Measurements from ENCODE around the gene CFAP210. TPM values are rescaled to one million over a fixed set of nuclear protein-coding genes. Genes with fewer than 3 reads are reported as not detected.

CFAP210 gene
- total and polyA plus RNA-seq, 2 experiments from 2014 or later = 3.7 TPM; not detected in 1

- no peak overlapping the region for H3K27ac Mint-ChIP-seq
- no peaks in the 10 kb centered on the region for H3K36me3 ChIP-seq (ENCODE audit: insufficient read depth)
- no peaks in the 10 kb centered on the region for H3K9me2 ChIP-seq (ENCODE audit: insufficient read depth)
- H3K4me3 Mint-ChIP-seq = no peak overlapping the region
- H3K27me3 Mint-ChIP-seq (ENCODE audit: insufficient read depth, low read depth, poor library complexity) = peaks cover 4% of the 10 kb centered on the region
- H3F3A ChIP-seq (replicated peaks; ENCODE audit: low read depth) = no peaks in the 10 kb centered on the region
- no peak for TF ChIP-seq ETS1 (IDR thresholded peaks at IDR 0.05)
- TF ChIP-seq CTCF (conservative IDR thresholded peaks at IDR 0.05; ENCODE audit: low read depth in 2 of 2) = 0 out of 4 replicates have a peak, but pooled peaks of 1 of the 2 experiments have one; percentile 4
- H3K4me2 ChIP-seq = no peak overlapping the region
- H3K4me1 ChIP-seq (ENCODE audit: insufficient read depth) = no peaks in the 10 kb centered on the region
- H3K4me3 ChIP-seq = no peak overlapping the region
- H3K9me3 Mint-ChIP-seq = no peaks in the 10 kb centered on the region
- no peaks in the 10 kb centered on the region for H3K27me3 ChIP-seq (ENCODE audit: insufficient read depth)
- DNase-seq (ENCODE audit: low spot score) (peak; percentile 57), ATAC-seq (peak; percentile 89)
- no peak overlapping the region for H3K27ac ChIP-seq (ENCODE audit: low read depth)
- H3K4me1 Mint-ChIP-seq = peaks cover 8% of the 10 kb centered on the region; the same call in 2 of the 3 replicates
- H3K36me3 Mint-ChIP-seq (ENCODE audit: low read depth) = no peaks in the 10 kb centered on the region
- no peak overlapping the region for H2AFZ ChIP-seq
- no peaks in the 10 kb centered on the region for H4K20me1 ChIP-seq (replicated peaks; ENCODE audit: insufficient read depth)
- H3K79me2 ChIP-seq (replicated peaks; ENCODE audit: insufficient read depth) = no peaks in the 10 kb centered on the region
These were observed 32.9 kb upstream of the CFAP210 start for GRCh38 chr2:169727065-169727464.

GRCh38 chr2:169721016-169721415, 26.8 kb upstream of the CFAP210 start:
- Histone ChIP-seq H3K36me3 (ENCODE audit: insufficient read depth) (no peaks in the 10 kb centered on the region), H3F3A (replicated peaks; ENCODE audit: low read depth) (no peaks in the 10 kb centered on the region)
- peaks cover 2% of the 10 kb centered on the region; the same call in 1 of the 3 replicates for H3K4me1 Mint-ChIP-seq
- TF ChIP-seq STAT1 (IDR thresholded peaks at IDR 0.05; ENCODE audit: unreplicated experiment) (no peak), CTCF (conservative IDR thresholded peaks at IDR 0.05; ENCODE audit: low read depth in 2 of 2) (no peak), EZH2 (IDR thresholded peaks at IDR 0.05; ENCODE audit: low read depth, unreplicated experiment) (no peak), POLR2AphosphoS5 (IDR thresholded peaks at IDR 0.05; ENCODE audit: low read depth) (no peak), JUNB (IDR thresholded peaks at IDR 0.05; ENCODE audit: unreplicated experiment) (no peak), ZNF114 (CRISPR knock-in tag; IDR thresholded peaks at IDR 0.05) (no peak), ZNF331 (CRISPR knock-in tag; IDR thresholded peaks at IDR 0.05; ENCODE audit: low read depth) (no peak), ETS1 (IDR thresholded peaks at IDR 0.05) (no peak), REST (IDR thresholded peaks at IDR 0.05; ENCODE audit: unreplicated experiment) (no peak)

More at GRCh38 chr2:169721016-169721415, 26.8 kb upstream of the CFAP210 start:
- DNase-seq (ENCODE audit: low spot score) (no peak), ATAC-seq (no peak)
- no peak overlapping the region for H3K27ac ChIP-seq (ENCODE audit: low read depth)
- Mint-ChIP-seq H3K4me3 (no peak overlapping the region), H3K27me3 (ENCODE audit: insufficient read depth, low read depth, poor library complexity) (peaks cover 2% of the 10 kb centered on the region), H3K9me3 (no peaks in the 10 kb centered on the region), H3K27ac (no peak overlapping the region), H3K36me3 (ENCODE audit: low read depth) (no peaks in the 10 kb centered on the region)
- H4K20me1 ChIP-seq (replicated peaks; ENCODE audit: insufficient read depth) = no peaks in the 10 kb centered on the region
- no peaks in the 10 kb centered on the region for H3K79me2 ChIP-seq (replicated peaks; ENCODE audit: insufficient read depth)
- H3K4me3 ChIP-seq = no peak overlapping the region
- H3K4me2 ChIP-seq = no peak overlapping the region
- H2AFZ ChIP-seq = no peak overlapping the region
- H3K4me1 ChIP-seq (ENCODE audit: insufficient read depth) = no peaks in the 10 kb centered on the region
- H3K27me3 ChIP-seq (ENCODE audit: insufficient read depth) = no peaks in the 10 kb centered on the region
- H3K9me2 ChIP-seq (ENCODE audit: insufficient read depth) = no peaks in the 10 kb centered on the region
